HG03520 (cell line): Measurements from ENCODE around the gene SLC30A4.
A peak's percentile ranks its signal among the peaks of the same experiment; 100 is the strongest.

Source experiments
- ATAC-seq: cut with Tn5 transposase; IDR thresholded peaks from one replicate; pipeline ENCODE4 v1.9.1; 2021; ENCODE audit warnings: mild to moderate bottlenecking, moderate library complexity; ENCODE audit not compliant: unreplicated experiment

Gene SLC30A4

GRCh38 chr15:45454814-45455213, 67.7 kb downstream of the SLC30A4 start:
- no peak for ATAC-seq

DNA sequence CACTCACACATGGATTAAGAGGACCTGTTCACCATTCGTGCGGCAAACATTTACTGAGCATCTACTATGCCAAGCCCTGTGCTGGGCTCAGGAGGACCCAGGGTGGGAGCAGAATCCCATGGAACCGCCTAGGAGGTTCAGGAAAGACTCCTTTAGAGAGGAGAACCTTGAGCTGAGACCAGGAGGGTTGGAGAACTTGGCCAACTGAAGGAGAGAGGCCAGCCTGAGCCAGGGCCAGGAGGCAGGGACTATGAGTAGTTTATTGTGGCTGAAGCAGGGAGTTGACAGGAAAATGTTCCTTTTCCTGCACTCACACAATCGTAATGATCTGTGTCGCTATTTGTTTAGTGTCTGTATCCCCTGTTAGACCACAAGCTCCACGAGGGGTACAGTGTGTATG, 71.3 kb downstream of the SLC30A4 start:
- ATAC-seq = no peak

- no peak for ATAC-seq
Observed at GRCh38 chr15:45449916-45450867, 72.4 kb downstream of the SLC30A4 start.

- ATAC-seq = no peak
Observed at GRCh38 chr15:45449395-45449794, 73.2 kb downstream of the SLC30A4 start.

DNA sequence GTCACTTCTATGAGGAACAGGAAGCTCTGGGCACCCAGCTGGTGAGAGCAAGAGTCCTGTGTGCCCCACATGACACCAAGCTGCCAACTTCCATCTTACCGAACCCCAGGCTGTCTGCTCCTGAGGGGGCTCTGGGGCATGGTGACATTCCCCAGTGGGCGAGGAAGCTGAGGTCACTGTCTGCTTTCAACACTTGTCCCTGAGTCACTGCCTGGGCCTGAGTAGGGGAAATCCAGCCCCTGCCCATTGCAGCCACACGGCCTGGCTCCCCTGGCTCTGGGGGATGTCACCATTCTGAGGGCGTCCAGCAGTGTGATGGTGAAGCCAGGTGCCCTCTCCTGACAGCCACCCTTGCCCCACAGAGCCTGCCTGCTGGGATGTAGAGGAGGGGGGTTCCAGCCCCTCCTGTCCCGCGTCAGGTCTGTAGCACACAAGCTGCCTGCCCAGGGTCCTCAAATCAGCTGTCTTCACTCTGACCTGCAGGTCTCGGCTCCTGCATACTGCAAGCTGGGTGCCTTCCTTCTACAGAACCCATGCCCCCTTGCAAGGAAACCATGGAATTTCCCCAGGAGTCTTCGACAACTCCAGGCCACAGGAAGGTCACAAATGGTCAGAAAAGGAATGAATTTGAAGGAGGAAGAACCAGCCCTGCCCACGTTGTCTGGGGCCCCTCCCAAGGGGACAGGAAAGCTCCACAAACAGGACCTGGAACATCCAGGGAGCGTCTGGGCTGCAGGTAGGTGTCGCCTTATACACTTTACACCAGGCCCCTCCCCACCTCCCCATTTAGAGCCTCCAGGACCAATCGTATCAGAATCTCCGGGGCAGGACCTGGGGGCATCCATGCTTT, 74.3 kb downstream of the SLC30A4 start:
- ATAC-seq = no peak

DNA sequence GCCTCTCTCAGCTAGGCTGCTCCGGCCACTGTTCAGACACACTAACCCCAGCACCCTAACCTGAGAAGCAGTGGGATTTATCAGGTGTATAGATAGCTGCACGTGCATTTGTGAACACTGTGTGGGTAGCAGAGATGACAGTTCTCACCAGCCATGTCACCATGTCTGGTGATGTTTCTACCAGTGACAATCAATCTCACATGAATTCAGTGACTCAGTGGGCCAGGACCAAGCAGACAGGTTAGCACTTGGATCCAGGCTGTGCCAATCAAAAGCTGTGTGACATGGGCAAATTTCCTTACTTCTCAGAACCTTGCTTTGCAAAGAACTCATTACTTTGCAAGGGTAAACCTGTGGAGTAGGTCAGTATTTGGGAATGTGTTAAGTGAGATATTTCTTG, 78.9 kb downstream of the SLC30A4 start:
- no peak for ATAC-seq

- no peak for ATAC-seq
Observed at GRCh38 chr15:45442507-45443135, 79.9 kb downstream of the SLC30A4 start.

- ATAC-seq = no peak
Observed at GRCh38 chr15:45441686-45442085, 80.9 kb downstream of the SLC30A4 start.

- ATAC-seq = no peak
Observed at GRCh38 chr15:45441036-45441435, 81.5 kb downstream of the SLC30A4 start.

DNA sequence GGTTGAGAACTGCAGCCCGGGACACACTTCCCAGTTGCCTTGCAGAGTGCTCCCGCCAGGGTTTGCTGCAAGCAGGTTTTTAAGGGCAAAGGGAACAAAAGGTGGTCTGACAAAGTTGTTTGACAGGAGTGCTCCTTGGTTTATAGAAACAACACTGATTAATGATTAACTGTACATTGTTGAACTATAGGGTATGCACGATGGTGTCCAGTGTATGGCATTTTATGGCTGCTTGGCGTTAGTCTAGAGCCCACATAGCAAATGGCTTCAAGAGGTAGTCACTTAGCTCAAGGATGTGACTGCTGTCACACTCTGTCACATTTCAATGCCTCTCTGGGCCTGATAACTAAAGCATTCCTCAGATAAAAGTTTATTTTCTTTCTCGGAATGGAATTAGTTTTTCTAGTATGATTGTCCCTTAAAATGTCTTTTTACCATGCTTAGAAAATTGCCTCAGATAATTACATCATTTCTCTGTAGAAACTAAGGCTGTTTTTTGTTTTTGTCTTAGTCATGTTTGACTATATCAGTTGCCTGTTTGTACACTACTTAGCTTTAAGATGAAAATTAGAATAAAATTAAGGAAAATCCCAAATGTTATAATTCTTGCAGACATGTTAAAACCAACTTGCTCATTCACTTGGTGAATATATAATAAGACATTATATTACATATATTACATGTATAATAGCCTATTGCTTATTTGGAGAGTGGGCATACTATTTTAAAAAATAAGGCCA, 82.9 kb downstream of the SLC30A4 start:
- ATAC-seq = no peak

DNA sequence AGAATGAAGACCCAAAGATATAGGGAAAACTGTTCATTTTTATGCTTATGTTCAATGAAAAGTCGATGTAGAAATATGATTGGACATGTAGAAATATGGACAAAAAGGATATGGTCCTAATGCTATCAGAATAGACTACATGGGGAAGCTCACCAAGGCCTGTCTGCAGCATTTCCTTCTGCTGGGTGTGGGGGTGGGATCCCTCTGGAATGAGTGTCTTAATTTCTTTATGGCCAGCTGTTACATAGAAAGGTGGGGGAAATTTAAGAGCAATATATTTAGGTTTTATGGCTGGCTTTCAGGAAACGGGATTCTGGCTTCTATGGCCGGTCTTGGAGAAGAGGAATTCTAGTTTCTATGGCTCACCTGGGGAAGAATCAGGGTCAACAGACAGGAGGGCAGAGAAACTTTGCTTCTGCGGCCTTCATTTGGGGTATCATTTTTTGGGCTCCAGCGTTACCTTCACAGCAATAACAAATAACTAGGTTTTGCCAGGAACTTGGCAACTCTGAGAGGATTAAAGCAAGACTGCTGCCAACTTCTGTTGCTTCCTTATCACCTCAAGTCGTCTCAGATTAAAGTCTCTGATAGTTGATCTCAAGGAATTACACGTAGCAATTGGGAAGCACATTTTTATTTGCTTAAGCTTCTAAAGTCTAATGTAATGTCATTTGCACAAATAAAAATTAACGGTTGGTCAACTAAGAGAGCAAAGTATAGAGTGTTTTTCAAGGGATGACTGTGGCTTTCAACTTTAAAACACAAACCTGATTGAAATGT, 87.2 kb downstream of the SLC30A4 start:
- ATAC-seq = no peak

DNA sequence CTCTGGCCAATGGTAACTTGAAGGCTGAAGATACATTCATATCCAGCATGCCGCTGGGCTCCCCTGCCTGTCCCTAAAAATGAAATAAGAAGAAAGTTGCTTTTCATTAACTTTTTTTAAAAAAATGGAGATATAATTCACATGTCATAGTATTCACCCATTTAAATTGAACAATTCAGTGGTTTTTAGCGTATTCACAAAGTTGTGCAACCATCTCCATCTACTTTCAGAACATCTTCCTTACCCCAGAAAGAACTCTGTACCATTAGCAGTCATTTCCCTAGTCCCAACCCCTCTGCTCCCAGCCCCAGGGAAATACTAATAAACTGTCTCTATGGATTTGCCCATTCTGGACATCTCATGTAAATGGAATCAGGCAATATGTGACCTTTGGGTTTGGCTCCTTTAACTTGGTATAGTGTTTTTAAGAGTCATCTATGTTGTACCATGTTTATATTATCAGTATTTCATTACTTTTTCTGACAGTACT, 88.4 kb downstream of the SLC30A4 start:
- no peak for ATAC-seq

DNA sequence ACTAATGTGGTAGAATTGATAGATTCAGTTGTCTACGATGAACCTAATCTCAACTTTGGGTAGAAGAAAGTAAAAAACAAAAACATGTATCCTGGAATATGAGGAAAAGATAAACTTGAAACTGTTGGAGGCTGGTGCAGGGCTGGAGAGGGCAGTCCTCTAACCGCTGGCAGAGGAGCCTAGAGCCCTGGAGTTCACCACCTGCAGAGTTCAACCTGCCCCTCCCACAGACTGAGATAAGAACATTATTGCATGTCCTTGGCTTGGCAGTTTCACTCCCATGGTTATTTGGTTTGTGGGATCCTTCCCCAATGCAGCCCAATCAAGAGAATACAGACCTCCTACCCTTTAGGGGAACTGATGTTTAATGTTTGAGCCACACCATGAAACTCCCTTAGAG, 91.0 kb downstream of the SLC30A4 start:
- no peak for ATAC-seq

DNA sequence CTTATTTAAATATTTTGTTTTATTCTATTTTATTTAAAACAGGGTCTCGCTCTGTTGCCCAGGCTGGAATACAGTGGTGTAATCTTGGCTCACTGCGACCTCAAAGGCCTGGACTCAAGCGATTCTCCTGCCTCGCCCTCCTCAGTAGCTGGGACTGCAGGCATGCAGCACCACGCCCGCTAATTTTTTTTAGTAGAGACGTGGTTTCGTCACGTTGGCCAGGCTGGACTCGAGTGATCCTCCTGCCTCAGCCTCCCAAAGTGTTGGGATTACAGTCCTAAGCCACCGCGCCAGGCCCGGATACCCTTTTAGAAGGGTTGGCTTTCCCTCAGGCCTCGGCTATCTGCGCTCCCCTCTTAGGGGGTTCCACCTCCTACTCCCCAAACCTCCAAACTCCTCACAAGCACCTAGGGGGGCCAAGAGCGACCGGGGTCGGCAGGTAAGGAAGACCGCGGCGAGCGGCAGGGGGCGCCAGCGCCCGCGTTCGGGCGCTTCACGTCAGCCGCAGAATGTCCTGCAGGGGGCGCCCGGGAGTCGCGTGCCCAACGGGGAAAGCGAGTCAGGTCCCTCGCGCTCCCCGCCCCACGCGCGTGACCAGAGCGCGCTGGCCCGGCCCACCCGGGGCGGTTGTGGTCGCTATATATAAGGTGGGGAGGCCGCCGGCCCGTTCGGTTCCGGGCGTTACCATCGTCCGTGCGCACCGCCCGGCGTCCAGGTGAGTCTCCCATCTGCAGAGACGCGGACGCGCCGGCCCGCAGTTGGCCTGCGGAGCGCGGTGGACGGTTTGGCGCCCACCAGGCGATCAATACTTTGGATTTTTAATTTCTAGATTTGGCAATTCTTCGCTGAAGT, 92.4 kb downstream of the SLC30A4 start:
- peak; percentile 88 for ATAC-seq
